Natural killer cell (primary cell): ENCODE data around the gene SULT1A2. TPM values are rescaled to one million over a fixed set of nuclear protein-coding genes. Genes with fewer than 3 reads are reported as not detected.

Source experiments
- ATAC-seq, 3 donors: fragments of 150-1000 bp in 2 of 3; fragments of 200-7000 bp in 1 of 3; cut with Tn5 transposase; 1 replicate in 1 of 3; 2 replicates in 2 of 3; pipeline ENCODE4 v1.10.0; 2021; ENCODE audit warnings: mild to moderate bottlenecking in 2 of 3, moderate library complexity in 2 of 3
- DNase-seq, 2 donors: peaks; one replicate each; pipeline versions ENCODE4 v3.0.0 to v3.0.0-alpha.2; 2013 to 2021; ENCODE audit warnings: mixed read lengths in 1 of 2
- H3K27ac ChIP-seq: one replicate; pipeline ENCODE4 v1.5.1; 2013; ENCODE audit warnings: mild to moderate bottlenecking, low read length
- H3K27me3 ChIP-seq: one replicate; pipeline ENCODE4 v1.6.1; 2013; ENCODE audit warnings: low read length; ENCODE audit not compliant: control insufficient read depth, insufficient read depth
- H3K36me3 ChIP-seq: one replicate; pipeline ENCODE4 v1.6.1; 2013; ENCODE audit warnings: low read length; ENCODE audit not compliant: control insufficient read depth, insufficient read depth
- H3K4me1 ChIP-seq: one replicate; pipeline ENCODE4 v1.6.1; 2013; ENCODE audit warnings: low read length; ENCODE audit not compliant: control insufficient read depth, insufficient read depth
- H3K4me3 ChIP-seq: one replicate; pipeline ENCODE4 v1.5.1; 2013; ENCODE audit warnings: low read length
- H3K9me3 ChIP-seq: one replicate; pipeline ENCODE4 v1.6.1; 2013; ENCODE audit warnings: low read length; ENCODE audit not compliant: control insufficient read depth, insufficient read depth
- H3K27ac Mint-ChIP-seq, 2 donors: one replicate each; pipeline ENCODE4 v1.8.0; 2022; ENCODE audit warnings: mild to moderate bottlenecking in 2 of 2, mixed read lengths in 2 of 2, moderate library complexity in 1 of 2
- H3K27me3 Mint-ChIP-seq, 2 donors: one replicate each; pipeline ENCODE4 v1.8.0; 2022; ENCODE audit warnings: low read depth in 2 of 2, mixed read lengths in 2 of 2
- H3K36me3 Mint-ChIP-seq: one replicate; pipeline ENCODE4 v1.8.0; 2022; ENCODE audit warnings: mixed read lengths
- H3K4me1 Mint-ChIP-seq, 2 donors: one replicate each; pipeline ENCODE4 v1.8.0; 2022; ENCODE audit warnings: mixed read lengths in 2 of 2
- H3K4me3 Mint-ChIP-seq: one replicate; pipeline ENCODE4 v1.8.0; 2022; ENCODE audit warnings: mild to moderate bottlenecking, moderate library complexity, mixed read lengths
- H3K9me3 Mint-ChIP-seq, 2 donors: one replicate each; pipeline ENCODE4 v1.8.0; 2022; ENCODE audit warnings: mixed read lengths in 2 of 2
- WGBS: methylation state at CpG from one replicate; pipeline ENCODE4 v1.1.7; 2013; ENCODE audit warnings: missing lambda C conversion rate; ENCODE audit not compliant: insufficient coverage; 5-methylcytosine and 5-hydroxymethylcytosine counted together
- intact Hi-C: fragments of 100-400 bp; cut with micrococcal nuclease; formaldehyde crosslinking; loops from one replicate; pipeline ENCODE4 v1.14.2; 2022
- total RNA-seq, 4 donors: library from RNA; stranded (reverse); fragments of 120-200 nt in 1 of 4; gene quantifications; one replicate each; pipeline versions ENCODE4 v1.2.3 to v1.2.4, GENCODE V29; 2013 to 2022
- TF ChIP-seq, protein P1 (sequence below): fragments of 200-600 bp; IDR thresholded peaks from one replicate; pipeline ENCODE4 v1.8.0; 2022; ENCODE audit warnings: antibody characterized with exemption

SULT1A2 gene
- total RNA-seq, 3 donors from 2014 or later (not counting 1 experiment from before 2014, with no cell fraction given), result 0.40 TPM; not detected in 2

DNA sequence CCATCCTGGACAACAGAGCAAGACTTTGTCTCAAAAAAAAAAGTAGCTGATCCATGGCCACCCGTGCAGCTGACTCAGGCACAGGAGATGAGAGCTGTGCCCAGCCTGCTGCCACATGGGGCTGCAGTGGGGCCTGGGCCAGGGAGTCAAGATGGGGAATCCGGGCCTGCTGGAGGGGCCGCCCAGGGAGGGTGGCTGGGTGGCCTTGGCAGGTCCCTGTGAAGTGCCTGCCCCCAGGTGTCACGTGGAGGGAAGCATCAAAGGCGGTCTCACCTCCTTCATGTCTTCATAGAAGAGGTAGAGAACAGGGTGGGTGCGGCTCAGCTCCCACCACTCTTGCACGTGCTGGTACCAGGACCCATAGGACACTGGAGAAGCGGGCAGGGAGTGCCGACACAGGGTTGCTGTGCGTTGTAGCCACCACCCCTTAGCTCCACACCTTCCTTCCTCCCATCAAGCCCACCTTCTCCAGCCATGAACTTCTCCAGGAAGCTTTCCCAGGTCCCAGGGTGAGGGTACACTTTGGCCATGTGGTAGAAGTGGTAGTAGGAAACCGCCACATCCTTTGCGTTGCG lies 3.8 kb downstream of the SULT1A2 start:
- Mint-ChIP-seq H3K27me3 (no peaks in the 10 kb centered on the region), H3K4me3 (no peak overlapping the region), H3K27ac (peak overlapping the region; percentile 43 to 62), H3K4me1 (peaks cover 0 to 6% of the 10 kb centered on the region in 2 donors), H3K9me3 (no peaks in the 10 kb centered on the region), H3K36me3 (peaks cover 7% of the 10 kb centered on the region)
- Histone ChIP-seq H3K27ac (no peak overlapping the region), H3K4me1 (peaks cover 8% of the 10 kb centered on the region), H3K36me3 (peaks cover 32% of the 10 kb centered on the region), H3K9me3 (no peaks in the 10 kb centered on the region), H3K4me3 (no peak overlapping the region), H3K27me3 (no peaks in the 10 kb centered on the region)
- DNase-seq (no peak), ATAC-seq (no peak)
- TF ChIP-seq, protein P1, sequence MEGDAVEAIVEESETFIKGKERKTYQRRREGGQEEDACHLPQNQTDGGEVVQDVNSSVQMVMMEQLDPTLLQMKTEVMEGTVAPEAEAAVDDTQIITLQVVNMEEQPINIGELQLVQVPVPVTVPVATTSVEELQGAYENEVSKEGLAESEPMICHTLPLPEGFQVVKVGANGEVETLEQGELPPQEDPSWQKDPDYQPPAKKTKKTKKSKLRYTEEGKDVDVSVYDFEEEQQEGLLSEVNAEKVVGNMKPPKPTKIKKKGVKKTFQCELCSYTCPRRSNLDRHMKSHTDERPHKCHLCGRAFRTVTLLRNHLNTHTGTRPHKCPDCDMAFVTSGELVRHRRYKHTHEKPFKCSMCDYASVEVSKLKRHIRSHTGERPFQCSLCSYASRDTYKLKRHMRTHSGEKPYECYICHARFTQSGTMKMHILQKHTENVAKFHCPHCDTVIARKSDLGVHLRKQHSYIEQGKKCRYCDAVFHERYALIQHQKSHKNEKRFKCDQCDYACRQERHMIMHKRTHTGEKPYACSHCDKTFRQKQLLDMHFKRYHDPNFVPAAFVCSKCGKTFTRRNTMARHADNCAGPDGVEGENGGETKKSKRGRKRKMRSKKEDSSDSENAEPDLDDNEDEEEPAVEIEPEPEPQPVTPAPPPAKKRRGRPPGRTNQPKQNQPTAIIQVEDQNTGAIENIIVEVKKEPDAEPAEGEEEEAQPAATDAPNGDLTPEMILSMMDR, result no peak
- 88% methylated on average over 13 of the region's 13 CpGs for WGBS
- intact Hi-C loops, result no loop called here

DNA sequence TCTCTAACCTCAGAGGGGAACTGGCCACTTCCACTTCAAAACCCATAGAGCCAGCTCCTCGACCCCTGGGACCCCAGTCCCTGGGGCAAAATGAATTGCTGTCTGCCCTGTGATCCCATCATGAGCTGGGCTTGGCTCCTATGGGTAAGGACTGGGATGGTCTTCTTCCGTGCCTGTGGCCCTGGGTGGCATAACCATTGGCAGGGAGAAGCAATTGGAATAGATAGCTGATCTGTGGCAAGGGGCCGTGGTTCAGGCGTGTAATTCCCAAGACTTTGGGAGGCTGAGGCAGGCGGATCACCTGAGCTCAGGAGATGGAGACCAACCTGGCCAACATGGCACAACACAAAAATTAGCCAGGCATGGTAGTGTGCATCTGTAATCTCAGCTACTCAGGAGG lies 4.3 kb downstream of the SULT1A2 start:
- H3K36me3 ChIP-seq, result peaks cover 33% of the 10 kb centered on the region
- peak overlapping the region in 1 of 2 donors; percentile 16 for H3K27ac Mint-ChIP-seq
- H3K9me3 Mint-ChIP-seq, result no peaks in the 10 kb centered on the region
- no peak overlapping the region for H3K4me3 Mint-ChIP-seq
- no peak for ATAC-seq
- no peaks in the 10 kb centered on the region for H3K27me3 Mint-ChIP-seq
- H3K27me3 ChIP-seq, result no peaks in the 10 kb centered on the region
- no peaks in the 10 kb centered on the region for H3K9me3 ChIP-seq
- no peak for DNase-seq
- no peak overlapping the region for H3K4me3 ChIP-seq
- peaks cover 8% of the 10 kb centered on the region for H3K4me1 ChIP-seq
- H3K4me1 Mint-ChIP-seq, result peaks cover 0 to 6% of the 10 kb centered on the region in 2 donors
- TF ChIP-seq, protein P1, result no peak
- H3K36me3 Mint-ChIP-seq, result peaks cover 7% of the 10 kb centered on the region
- intact Hi-C loops, result no loop called here
- WGBS, result 95% methylated on average over 5 of the region's 5 CpGs
- no peak overlapping the region for H3K27ac ChIP-seq

DNA sequence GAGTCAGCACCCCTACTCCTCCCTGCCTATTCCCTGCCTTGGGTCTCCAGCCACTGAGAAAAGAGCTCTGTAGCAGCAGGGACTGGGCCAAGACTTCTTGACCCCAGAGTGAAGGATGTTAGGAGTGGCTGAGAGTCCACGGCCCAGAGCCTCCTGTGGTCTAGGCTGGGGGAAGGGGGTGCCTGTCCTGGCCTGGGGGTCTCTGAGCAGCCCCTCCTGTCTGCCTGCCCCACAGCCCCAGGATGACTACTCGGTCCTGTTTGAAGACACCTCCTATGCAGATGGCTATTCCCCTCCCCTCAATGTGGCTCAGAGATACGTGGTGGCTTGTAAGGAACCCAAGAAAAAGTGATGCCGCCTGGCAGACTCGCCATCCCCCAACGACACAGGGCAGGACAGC lies 5.5 kb downstream of the SULT1A2 start:
- ATAC-seq (no peak), DNase-seq (no peak)
- Mint-ChIP-seq H3K9me3 (no peaks in the 10 kb centered on the region), H3K36me3 (peaks cover 7% of the 10 kb centered on the region), H3K27ac (peak overlapping the region; percentile 36 to 42), H3K4me1 (peaks cover 0 to 6% of the 10 kb centered on the region in 2 donors), H3K27me3 (no peaks in the 10 kb centered on the region), H3K4me3 (no peak overlapping the region)
- intact Hi-C loops, result no loop called here
- 89% methylated on average over 6 of the region's 6 CpGs for WGBS
- Histone ChIP-seq H3K9me3 (no peaks in the 10 kb centered on the region), H3K4me1 (no peaks in the 10 kb centered on the region), H3K27ac (no peak overlapping the region), H3K4me3 (no peak overlapping the region), H3K36me3 (peaks cover 44% of the 10 kb centered on the region), H3K27me3 (no peaks in the 10 kb centered on the region)
- TF ChIP-seq, protein P1, result no peak
